ENCODE measurements around the gene ELANE.
"Not testable (repeated sequence)": the region's sequence is repeated elsewhere in the genome, so short reads cannot be mapped to it uniquely, and the experiment has no call there.

Gene ELANE

GRCh38 chr19:835210-835810, 16.8 kb upstream of the ELANE start:
- H3K4me3 ChIP-seq (ENCODE audit: low read depth, low read length) = no peak overlapping the region
- TF ChIP-seq CTCF (IDR thresholded peaks at IDR 0.05; ENCODE audit: low read depth, low read length) = no peak

- H3K4me3 ChIP-seq (ENCODE audit: low read depth, low read length) = no peak within 1 kb of the TSS
- no peak for TF ChIP-seq CTCF (IDR thresholded peaks at IDR 0.05; ENCODE audit: low read depth, low read length)
Observed at GRCh38 chr19:840519-841206, 11.4 kb upstream of the ELANE start, which contains the start of gene PRTN3. Gene PRTN3 (plus strand): TSS chr19:840999. CDS start chr19:841009, 10 bp downstream.

- not testable (repeated sequence) for H3K4me3 ChIP-seq (ENCODE audit: low read depth, low read length)
Observed at GRCh38 chr19:842802-843179, 9.3 kb upstream of the ELANE start.

- 0 out of 2 replicates have a peak overlapping the region, but pooled peaks have one; percentile 24 for H3K4me3 ChIP-seq (ENCODE audit: low read depth, low read length)
- no peak for TF ChIP-seq CTCF (IDR thresholded peaks at IDR 0.05; ENCODE audit: low read depth, low read length)
Observed at GRCh38 chr19:843180-843835, 8.8 kb upstream of the ELANE start.

GRCh38 chr19:843836-844545, 8.1 kb upstream of the ELANE start:
- H3K4me3 ChIP-seq (ENCODE audit: low read depth, low read length) = 0 out of 2 replicates have a peak overlapping the region, but pooled peaks have one; percentile 24
- no peak for TF ChIP-seq CTCF (IDR thresholded peaks at IDR 0.05; ENCODE audit: low read depth, low read length)

GRCh38 chr19:844546-844971, 7.5 kb upstream of the ELANE start:
- no peak overlapping the region for H3K4me3 ChIP-seq (ENCODE audit: low read depth, low read length)
- TF ChIP-seq CTCF (IDR thresholded peaks at IDR 0.05; ENCODE audit: low read depth, low read length) = no peak

- no peak for TF ChIP-seq CTCF (IDR thresholded peaks at IDR 0.05; ENCODE audit: low read depth, low read length)
- H3K4me3 ChIP-seq (ENCODE audit: low read depth, low read length) = no peak overlapping the region
Observed at GRCh38 chr19:845707-846521, 6.2 kb upstream of the ELANE start.
